Stomach (tissue), 4 donors: ENCODE data around the gene ABTB2.

Source experiments
- CTCF ChIP-seq, 7 experiments: fragments of 450-650 bp in 4 of 7; fragments of 200-600 bp in 3 of 7; sonication (generic) in 3 of 7; IDR thresholded peaks; one replicate each; pipeline ENCODE4 v1.5.1; 2016 to 2019; ENCODE audit warnings: antibody characterized with exemption in 7 of 7, control low read depth in 2 of 7, mild to moderate bottlenecking in 1 of 7
- EP300 ChIP-seq: sonication (generic); formaldehyde crosslinking; IDR thresholded peaks from one replicate; pipeline ENCODE4 v1.6.1; 2017; ENCODE audit warnings: antibody characterized with exemption
- POLR2A ChIP-seq, 4 donors: fragments of 450-650 bp; IDR thresholded peaks; one replicate each; pipeline ENCODE4 v1.6.1; 2016; ENCODE audit warnings: antibody characterized with exemption in 4 of 4, control low read depth in 2 of 4, mild to moderate bottlenecking in 1 of 4, moderate library complexity in 1 of 4
- POLR2AphosphoS5 ChIP-seq, 3 donors: sonication (generic); formaldehyde crosslinking; IDR thresholded peaks; one replicate each; pipeline ENCODE4 v1.6.1; 2016; ENCODE audit warnings: antibody characterized with exemption in 3 of 3

GRCh38 chr11:34145847-34146381, 211.9 kb downstream of the ABTB2 start:
- no peak for TF ChIP-seq CTCF (IDR thresholded peaks at IDR 0.05)
- TF ChIP-seq EP300: no peak
- TF ChIP-seq POLR2A (IDR thresholded peaks at IDR 0.05): no peak
- TF ChIP-seq POLR2AphosphoS5 (IDR thresholded peaks at IDR 0.05): no peak
